Measurements from ENCODE around the gene IRF2BP2. TPM values are rescaled to one million over a fixed set of nuclear protein-coding genes. Genes with fewer than 3 reads are reported as not detected.

IRF2BP2 gene
- total and polyA plus RNA-seq, 2 experiments from 2014 or later: 24.3 to 113 TPM

- Histone ChIP-seq H3K4me1 (ENCODE audit: low read depth) (peaks cover 7% of the 10 kb centered on the region), H3K27ac (no peak overlapping the region)
- no peak for TF ChIP-seq CTCF (IDR thresholded peaks at IDR 0.05; ENCODE audit: low read depth, low read length)
Measured at GRCh38 chr1:234559902-234560676, 49.9 kb downstream of the IRF2BP2 start.

DNA sequence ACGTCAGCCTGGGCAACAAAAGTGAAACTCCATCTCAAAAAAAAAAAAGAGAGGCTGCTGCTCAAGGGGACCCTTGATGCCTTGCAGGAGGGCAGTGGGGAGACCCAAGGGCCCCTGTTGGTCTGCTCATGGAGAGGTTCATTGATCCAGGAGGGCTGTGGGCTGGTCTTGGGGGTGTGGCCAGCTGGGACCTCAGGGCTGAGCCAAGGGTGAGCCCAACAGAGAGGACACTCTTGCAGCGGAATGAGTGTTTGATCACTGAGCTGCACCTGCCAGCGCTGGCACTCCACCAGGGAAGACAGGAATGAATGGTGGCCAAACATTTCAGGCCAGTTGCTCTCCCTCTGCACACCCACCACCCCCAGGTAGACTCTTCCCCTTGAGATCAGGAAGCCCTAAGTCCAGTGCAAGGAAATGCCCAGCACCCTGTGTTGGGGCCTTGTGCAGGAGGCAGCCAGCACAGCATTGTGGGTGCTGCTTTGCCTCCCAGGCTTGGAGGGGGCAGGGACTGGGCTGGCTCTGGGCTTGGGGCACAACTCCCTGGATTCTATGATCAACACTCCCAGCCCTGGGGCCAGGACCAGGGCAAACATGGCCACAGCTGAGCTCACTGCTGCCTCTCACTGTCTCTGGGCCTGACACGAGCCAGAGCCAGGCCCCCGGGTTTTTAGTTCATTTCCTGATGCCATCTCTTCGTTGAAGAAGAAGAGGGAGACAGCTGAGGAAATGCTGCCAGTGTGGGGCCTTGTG, 50.7 kb downstream of the IRF2BP2 start:
- DNase-seq (ENCODE audit: low read depth in 1 of 2, low spot score in 1 of 2): no peak
- Histone ChIP-seq H3K27me3 (no peaks in the 10 kb centered on the region), H3K4me3 (no peak overlapping the region), H3K27ac (no peak overlapping the region), H3K4me1 (ENCODE audit: low read depth) (peaks cover 11% of the 10 kb centered on the region), H3K9me3 (ENCODE audit: low read depth) (no peaks in the 10 kb centered on the region), H3K36me3 (no peaks in the 10 kb centered on the region)
- TF ChIP-seq CTCF (IDR thresholded peaks at IDR 0.05; ENCODE audit: low read depth, low read length): no peak

More at GRCh38 chr1:234559902-234560676, 49.9 kb downstream of the IRF2BP2 start:
- Histone ChIP-seq H3K4me3 (no peak overlapping the region), H3K36me3 (no peaks in the 10 kb centered on the region), H3K27me3 (no peaks in the 10 kb centered on the region), H3K9me3 (ENCODE audit: low read depth) (no peaks in the 10 kb centered on the region)
- DNase-seq (ENCODE audit: low read depth in 1 of 2, low spot score in 1 of 2): no peak

GRCh38 chr1:234558330-234558836, 51.6 kb downstream of the IRF2BP2 start:
- no peak for TF ChIP-seq CTCF (IDR thresholded peaks at IDR 0.05; ENCODE audit: low read depth, low read length)
- Histone ChIP-seq H3K27ac (no peak overlapping the region), H3K4me3 (no peak overlapping the region), H3K9me3 (ENCODE audit: low read depth) (no peaks in the 10 kb centered on the region), H3K36me3 (no peaks in the 10 kb centered on the region), H3K4me1 (ENCODE audit: low read depth) (peaks cover 17% of the 10 kb centered on the region), H3K27me3 (no peaks in the 10 kb centered on the region)
- peak in 1 of 2 donors; percentile 59 for DNase-seq (ENCODE audit: low read depth in 1 of 2, low spot score in 1 of 2)

DNA sequence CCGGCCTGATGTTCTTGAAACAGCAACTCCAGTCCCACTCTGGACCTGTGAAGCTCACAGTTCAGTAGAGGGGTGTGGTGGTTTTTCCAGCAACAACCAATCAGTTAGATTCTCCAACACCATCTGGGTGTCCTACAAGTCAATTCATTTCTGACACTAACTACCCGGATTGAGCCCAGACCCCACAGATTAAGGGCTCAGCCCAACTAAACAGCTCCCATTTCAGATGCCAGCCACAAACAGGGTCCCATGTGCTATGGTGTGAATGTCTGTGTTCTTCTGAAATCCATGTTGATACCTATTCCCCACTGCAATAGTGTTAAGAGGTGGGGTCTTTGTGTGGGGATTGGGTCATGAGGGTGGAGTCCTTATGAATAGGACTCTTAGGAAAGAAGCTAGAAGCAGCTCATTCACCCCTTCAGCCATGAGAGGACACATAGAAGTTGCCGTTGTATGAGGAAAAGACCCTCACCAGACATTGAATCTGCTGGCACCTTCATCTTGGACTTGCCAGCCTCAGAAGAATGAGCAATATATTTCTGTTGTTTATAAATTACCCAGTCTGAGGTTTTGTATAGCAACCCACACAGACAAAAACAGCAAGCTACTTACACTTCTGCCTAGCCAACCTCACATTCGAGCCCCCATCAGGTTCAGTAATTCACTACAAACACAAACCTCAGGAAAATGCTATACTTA, 53.6 kb downstream of the IRF2BP2 start:
- Histone ChIP-seq H3K36me3 (no peaks in the 10 kb centered on the region), H3K9me3 (ENCODE audit: low read depth) (no peaks in the 10 kb centered on the region), H3K4me3 (no peak overlapping the region), H3K4me1 (ENCODE audit: low read depth) (peaks cover 23% of the 10 kb centered on the region), H3K27me3 (no peaks in the 10 kb centered on the region), H3K27ac (peak overlapping the region; percentile 67)
- no peak for DNase-seq (ENCODE audit: low read depth in 1 of 2, low spot score in 1 of 2)
- TF ChIP-seq CTCF (IDR thresholded peaks at IDR 0.05; ENCODE audit: low read depth, low read length): no peak

- no peak for TF ChIP-seq CTCF (IDR thresholded peaks at IDR 0.05; ENCODE audit: low read depth, low read length)
- Histone ChIP-seq H3K9me3 (ENCODE audit: low read depth) (no peaks in the 10 kb centered on the region), H3K36me3 (no peaks in the 10 kb centered on the region), H3K4me1 (ENCODE audit: low read depth) (peaks cover 23% of the 10 kb centered on the region), H3K27me3 (no peaks in the 10 kb centered on the region), H3K4me3 (no peak overlapping the region), H3K27ac (peak overlapping the region; percentile 95)
- no peak for DNase-seq (ENCODE audit: low read depth in 1 of 2, low spot score in 1 of 2)
Measured at GRCh38 chr1:234555390-234556024, 54.5 kb downstream of the IRF2BP2 start.
